Thyroid gland (tissue), 4 donors: ENCODE data around the gene PLEKHO2.

ENCODE experiments used
- POLR2A ChIP-seq, 2 donors: fragments of 450-650 bp; IDR thresholded peaks; one replicate each; pipeline ENCODE4 v1.6.1; 2017; ENCODE audit warnings: antibody characterized with exemption in 2 of 2, mild to moderate bottlenecking in 2 of 2, moderate library complexity in 1 of 2
- TF ChIP-seq, protein P1 (sequence below), 6 experiments: fragments of 200-600 bp in 3 of 6; fragments of 450-650 bp in 3 of 6; sonication (generic) in 3 of 6; IDR thresholded peaks; one replicate each; pipeline ENCODE4 v1.5.1; 2016 to 2019; ENCODE audit warnings: antibody characterized with exemption in 6 of 6, mild to moderate bottlenecking in 2 of 6, inconsistent platforms in 1 of 6, moderate library complexity in 1 of 6

DNA sequence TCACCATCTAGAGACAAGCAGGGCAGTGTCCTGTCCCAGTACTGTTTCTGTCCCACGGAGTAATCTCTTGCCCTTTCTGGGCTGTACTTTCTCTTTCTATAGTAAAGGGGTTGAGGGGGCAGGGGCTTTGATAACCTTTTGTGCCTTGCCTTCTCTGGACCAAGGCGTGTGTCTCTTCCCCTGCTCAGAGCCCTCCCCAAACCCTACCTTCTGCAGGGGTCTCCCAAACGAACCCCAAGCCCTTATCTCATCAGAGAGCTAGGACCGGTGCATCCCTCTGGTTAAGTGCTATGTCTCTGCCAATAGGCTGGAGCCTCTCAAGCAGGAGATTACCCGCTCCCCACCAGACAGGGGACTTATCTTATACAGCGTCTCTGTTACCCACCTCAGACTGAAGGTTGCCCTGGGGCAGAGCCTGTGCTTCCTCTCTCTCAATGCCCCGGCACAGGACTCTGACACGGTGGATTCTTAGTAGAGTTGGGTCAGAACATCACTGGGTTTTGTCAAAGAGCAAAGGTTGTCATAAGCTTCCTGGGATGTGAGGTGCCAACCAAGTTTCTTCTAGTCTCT, 2.9 kb downstream of the PLEKHO2 start:
- TF ChIP-seq, protein P1, sequence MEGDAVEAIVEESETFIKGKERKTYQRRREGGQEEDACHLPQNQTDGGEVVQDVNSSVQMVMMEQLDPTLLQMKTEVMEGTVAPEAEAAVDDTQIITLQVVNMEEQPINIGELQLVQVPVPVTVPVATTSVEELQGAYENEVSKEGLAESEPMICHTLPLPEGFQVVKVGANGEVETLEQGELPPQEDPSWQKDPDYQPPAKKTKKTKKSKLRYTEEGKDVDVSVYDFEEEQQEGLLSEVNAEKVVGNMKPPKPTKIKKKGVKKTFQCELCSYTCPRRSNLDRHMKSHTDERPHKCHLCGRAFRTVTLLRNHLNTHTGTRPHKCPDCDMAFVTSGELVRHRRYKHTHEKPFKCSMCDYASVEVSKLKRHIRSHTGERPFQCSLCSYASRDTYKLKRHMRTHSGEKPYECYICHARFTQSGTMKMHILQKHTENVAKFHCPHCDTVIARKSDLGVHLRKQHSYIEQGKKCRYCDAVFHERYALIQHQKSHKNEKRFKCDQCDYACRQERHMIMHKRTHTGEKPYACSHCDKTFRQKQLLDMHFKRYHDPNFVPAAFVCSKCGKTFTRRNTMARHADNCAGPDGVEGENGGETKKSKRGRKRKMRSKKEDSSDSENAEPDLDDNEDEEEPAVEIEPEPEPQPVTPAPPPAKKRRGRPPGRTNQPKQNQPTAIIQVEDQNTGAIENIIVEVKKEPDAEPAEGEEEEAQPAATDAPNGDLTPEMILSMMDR (IDR thresholded peaks at IDR 0.05), result no peak
- no peak for TF ChIP-seq POLR2A (IDR thresholded peaks at IDR 0.05)
